ENCODE data around the gene KIAA1328. TPM values are rescaled to one million over a fixed set of nuclear protein-coding genes. Genes with fewer than 3 reads are reported as not detected.

Gene KIAA1328
- total RNA-seq, 1 experiment from 2014 or later: 2.5 TPM

DNA sequence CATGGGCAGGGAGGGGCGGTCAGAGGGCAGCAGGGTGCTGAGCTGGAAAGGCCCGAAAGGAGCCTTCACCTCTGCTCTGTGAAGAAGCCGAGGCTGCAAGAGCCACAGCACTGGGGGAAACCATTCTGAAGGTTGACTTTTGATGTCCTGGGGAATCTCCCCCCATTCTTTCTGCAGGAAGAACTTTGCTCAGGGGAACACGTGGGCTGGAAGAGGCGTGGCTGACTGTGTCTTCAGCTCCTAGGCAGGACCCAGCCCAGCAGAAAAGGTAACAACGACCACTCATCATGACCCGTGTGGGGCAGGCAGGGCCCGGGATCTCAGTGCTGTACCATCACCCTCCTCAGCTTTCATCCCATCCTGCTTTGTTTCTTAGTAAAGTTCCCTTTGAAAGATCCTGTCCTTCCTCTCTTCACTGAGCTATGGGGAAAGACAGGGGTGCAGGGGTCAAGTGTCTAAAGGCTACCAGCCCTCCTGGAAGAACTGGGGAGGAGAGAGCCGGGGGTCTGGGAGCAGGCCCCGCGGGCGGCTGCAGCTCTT lies 424.0 kb downstream of the KIAA1328 start:
- DNase-seq (ENCODE audit: low spot score): no peak

GRCh38 chr18:37253394-37254235 lies 424.7 kb downstream of the KIAA1328 start:
- no peak for DNase-seq (ENCODE audit: low spot score)

- no peak for DNase-seq (ENCODE audit: low spot score)
Measured at GRCh38 chr18:37254236-37254754, 425.4 kb downstream of the KIAA1328 start.

DNA sequence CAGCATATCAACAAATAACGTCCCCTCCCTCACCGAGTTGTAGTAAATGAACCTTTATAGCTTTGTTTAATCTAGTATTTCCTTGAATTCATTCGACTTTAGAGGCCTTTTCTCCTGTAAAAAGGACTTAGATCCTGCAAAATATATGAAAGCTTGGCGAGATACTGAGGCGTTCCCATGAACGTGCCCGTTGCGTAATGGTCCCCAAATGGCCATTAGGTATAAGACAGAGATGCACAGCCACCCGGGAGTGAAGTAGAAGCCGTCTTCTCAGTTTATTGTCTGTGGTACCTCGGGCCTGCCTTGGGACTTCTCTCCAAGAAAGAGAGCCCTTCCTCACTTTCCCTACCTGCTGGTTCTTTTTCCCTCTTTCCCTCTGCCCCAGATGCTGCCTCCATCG lies 426.0 kb downstream of the KIAA1328 start:
- no peak for DNase-seq (ENCODE audit: low spot score)

- no peak for DNase-seq (ENCODE audit: low spot score)
Measured at GRCh38 chr18:37258131-37258530, 429.2 kb downstream of the KIAA1328 start.

GRCh38 chr18:37258819-37259218 lies 429.9 kb downstream of the KIAA1328 start:
- no peak for DNase-seq (ENCODE audit: low spot score)

- DNase-seq (ENCODE audit: low spot score): no peak
Measured at GRCh38 chr18:37259711-37260110, 430.8 kb downstream of the KIAA1328 start.

- DNase-seq (ENCODE audit: low spot score): no peak
Measured at GRCh38 chr18:37260367-37261093, 431.6 kb downstream of the KIAA1328 start.

- DNase-seq (ENCODE audit: low spot score): no peak
Measured at GRCh38 chr18:37261246-37261840, 432.4 kb downstream of the KIAA1328 start.

DNA sequence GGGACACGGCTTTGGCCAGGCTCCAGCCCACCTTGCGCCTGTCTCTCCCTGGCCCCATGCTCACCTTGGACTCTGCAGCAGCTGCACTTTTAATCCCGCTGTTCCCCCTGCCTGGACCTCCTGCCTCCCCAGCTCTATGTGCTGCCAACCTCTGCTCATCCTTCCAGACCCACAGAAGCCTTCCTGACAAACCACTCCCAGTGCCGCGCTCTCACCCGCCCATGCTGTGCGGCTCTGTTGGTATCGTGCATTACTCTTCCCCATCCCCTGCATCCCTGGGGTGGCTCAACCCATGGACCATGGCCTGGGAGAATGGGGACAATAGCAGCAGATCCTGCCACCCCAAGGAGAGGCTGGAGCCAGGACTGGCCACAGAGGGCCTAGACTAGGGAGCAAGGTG lies 433.1 kb downstream of the KIAA1328 start:
- no peak for DNase-seq (ENCODE audit: low spot score)

- no peak for DNase-seq (ENCODE audit: low spot score)
Measured at GRCh38 chr18:37264956-37265355, 436.0 kb downstream of the KIAA1328 start.

DNA sequence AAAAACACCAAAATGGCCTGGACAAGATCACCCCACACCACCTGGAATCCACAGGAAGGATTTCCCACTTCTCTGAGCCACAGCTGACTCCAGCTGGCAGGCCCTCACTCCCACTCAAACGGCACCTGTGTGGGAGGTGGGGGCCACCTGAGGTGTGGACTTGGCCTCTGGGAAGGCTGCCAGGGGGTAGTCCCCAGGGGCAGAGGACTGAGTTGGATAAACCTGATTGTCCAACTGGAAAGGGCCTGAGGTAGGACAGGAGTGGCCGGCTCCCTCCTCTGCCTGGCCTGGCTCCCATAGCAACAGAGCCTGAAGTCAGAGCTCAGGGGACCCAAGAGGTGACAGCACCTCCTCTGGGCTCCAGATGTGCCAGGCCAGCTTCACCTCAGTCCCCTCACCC lies 436.5 kb downstream of the KIAA1328 start:
- DNase-seq (ENCODE audit: low spot score): no peak

GRCh38 chr18:37266290-37266689 lies 437.4 kb downstream of the KIAA1328 start:
- DNase-seq (ENCODE audit: low spot score): no peak

DNA sequence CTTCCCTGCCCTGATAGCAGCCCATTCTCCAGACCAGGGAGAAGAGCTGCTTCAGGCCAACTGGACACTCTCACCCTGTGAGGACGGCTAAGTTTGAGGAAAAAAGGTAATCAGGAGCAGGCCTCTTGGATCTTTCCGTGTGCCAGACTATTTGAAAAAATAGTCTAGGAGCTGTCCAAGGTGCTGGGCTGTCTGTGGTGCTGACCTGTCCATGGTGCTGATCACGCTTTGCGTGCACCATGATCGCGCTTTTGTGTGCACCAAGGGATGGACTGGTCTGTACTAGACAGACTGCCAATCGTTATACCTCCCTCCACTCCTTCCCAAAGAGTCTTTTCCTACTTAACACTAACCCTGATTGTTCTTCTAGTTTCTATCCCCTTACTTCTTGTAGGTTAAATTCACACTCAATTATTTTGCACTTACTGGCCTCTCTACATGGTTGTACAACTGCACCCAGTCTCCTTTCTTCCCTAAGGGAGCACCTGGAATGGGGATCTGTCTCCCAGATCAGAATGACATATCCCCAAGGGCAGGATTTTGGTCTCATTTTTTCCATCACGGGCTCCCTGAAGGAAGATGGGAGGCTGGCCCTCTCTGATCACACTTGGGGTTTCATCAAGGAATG lies 441.2 kb downstream of the KIAA1328 start:
- peak; percentile 19 for DNase-seq (ENCODE audit: low spot score)

DNA sequence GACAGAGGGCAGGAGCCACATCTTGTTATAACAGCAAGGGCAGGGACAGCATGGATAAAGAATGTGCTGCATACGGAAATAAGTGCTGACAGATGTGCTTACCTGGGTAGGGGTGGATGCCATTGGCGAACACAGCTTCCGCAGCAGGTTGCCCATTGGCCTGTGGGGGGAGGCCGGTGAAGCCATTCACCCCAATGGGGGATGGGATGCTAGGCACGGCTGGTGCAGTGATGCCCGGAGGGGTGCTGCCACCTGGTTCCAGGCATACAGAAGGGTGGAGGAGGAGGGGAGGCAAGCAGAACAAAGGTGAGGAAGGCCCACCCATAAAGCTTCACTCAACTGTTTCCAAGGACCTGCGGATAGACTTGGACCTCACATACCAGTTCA lies 441.7 kb downstream of the KIAA1328 start:
- DNase-seq (ENCODE audit: low spot score): no peak

DNA sequence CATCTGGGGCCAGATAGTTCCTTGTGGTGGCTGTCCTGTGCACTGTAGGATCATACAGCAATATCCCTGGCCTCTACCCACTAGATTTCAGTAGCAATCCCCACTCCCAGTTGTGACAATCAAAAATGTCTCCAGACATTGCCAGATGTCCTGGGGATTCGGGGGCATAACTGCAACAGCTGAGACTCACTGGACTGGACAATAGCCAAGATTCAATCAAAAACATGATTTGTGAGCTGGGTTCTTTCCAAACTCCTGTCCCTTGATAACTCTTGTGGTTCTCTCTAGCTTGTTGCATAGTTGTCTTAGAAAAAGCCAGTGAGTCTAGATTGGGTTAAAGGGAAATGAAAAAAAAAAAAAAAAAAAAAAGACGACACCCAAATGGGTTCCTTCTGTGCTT lies 443.3 kb downstream of the KIAA1328 start:
- DNase-seq (ENCODE audit: low spot score): no peak

GRCh38 chr18:37272841-37273240 lies 443.9 kb downstream of the KIAA1328 start:
- no peak for DNase-seq (ENCODE audit: low spot score)

GRCh38 chr18:37274309-37275236 lies 445.6 kb downstream of the KIAA1328 start:
- DNase-seq (ENCODE audit: low spot score): no peak

- no peak for DNase-seq (ENCODE audit: low spot score)
Measured at GRCh38 chr18:37275237-37275741, 446.4 kb downstream of the KIAA1328 start.

DNA sequence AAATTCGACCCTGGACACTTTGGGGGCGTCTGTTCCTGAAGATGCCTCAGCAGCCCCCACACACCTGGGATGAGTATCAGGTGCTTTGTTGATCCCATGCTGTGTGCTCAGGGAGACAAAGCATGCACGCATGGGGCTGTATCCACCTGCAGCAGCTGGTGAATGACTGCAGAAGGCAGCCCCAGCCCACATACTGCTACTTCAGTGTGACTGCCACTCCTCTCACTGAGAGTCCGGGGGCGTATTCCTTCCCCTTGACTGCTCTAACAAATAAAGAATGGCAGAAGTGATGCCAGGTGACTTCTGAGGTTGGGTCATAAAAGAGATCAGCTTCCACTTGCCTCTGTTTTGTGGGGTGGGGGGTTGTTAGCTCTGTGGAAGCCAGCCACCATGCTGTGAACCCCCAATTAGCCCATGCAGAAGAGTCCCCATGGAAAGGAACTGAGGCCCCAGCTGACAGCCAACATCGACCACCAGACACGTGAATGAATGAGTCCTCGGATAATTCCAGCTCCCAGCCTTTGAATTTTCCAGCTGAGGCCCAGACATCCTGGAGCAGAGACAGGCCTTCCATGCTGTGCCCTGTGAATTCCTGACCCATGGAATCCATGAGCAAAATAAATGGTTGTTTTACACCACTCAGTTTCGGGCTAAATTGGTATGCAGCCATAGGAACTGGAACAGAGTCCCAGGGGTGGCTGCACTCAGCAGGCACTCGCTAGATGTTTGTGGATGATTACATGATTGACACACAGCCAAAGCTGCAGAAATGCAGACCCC lies 447.4 kb downstream of the KIAA1328 start:
- DNase-seq (ENCODE audit: low spot score): no peak

Data from H4 (cell line).